HepG2 (cell line): ENCODE data around the gene CCDC38. TPM values are rescaled to one million over a fixed set of nuclear protein-coding genes. Genes with fewer than 3 reads are reported as not detected.

Experiments
- ATAC-seq: fragments of 200-7000 bp; cut with Tn5 transposase; 3 replicates; pipeline ENCODE4 v1.9.1; 2020; ENCODE audit warnings: mild to moderate bottlenecking, moderate library complexity
- BruUV-seq: library from RNA; stranded (reverse); fragments of 400-500 nt; replicated peaks from 2 replicates; lab custom pipeline; 2021; lab: Mats Ljungman, UMichigan
- CTCF ChIA-PET: fragments of 300-600 bp; formaldehyde crosslinking; extraction: SDS; loops from one replicate; lab custom pipeline; 2021; ENCODE audit warnings: low total read pairs, inconsistent platforms, low intra/inter-chr PET ratio; lab: Yijun Ruan, JAX
- POLR2A ChIA-PET: fragments of 350-600 bp; sonication (Branson Sonifier 250); formaldehyde crosslinking; loops from one replicate; lab custom pipeline; 2020; ENCODE audit warnings: antibody characterized with exemption, inconsistent platforms; lab: Yijun Ruan, JAX
- DNase-seq: peaks from one replicate; pipeline ENCODE4 v3.0.0-alpha.2; 2015; ENCODE audit warnings: low spot score
- FAIRE-seq: peaks from 3 replicates; lab custom pipeline; 2011; peaks lifted over from hg19 to GRCh38; lab: Jason Lieb, UNC
- H2AFZ ChIP-seq: one replicate; pipeline ENCODE4 v1.6.1; 2011; ENCODE audit warnings: low read length, inconsistent platforms
- H3K27ac ChIP-seq: fragments of 300-600 bp; 3 replicates; pipeline ENCODE4 v1.8.0; 2011; ENCODE audit warnings: mixed run types, mild to moderate bottlenecking, mixed read lengths, low read length, inconsistent platforms; ENCODE audit not compliant: insufficient read depth; ENCODE audit errors: extremely low read length
- H3K27me3 ChIP-seq, 2 experiments: fragments of 200-600 bp in 1 of 2; 2 replicates in 1 of 2; 3 replicates in 1 of 2; pipeline versions ENCODE4 v1.6.0 to v1.8.0; 2011; ENCODE audit warnings: low read length in 2 of 2, mild to moderate bottlenecking in 2 of 2, moderate library complexity in 2 of 2, inconsistent platforms in 1 of 2; ENCODE audit not compliant: insufficient read depth in 2 of 2, control insufficient read depth in 1 of 2
- H3K36me3 ChIP-seq, 2 experiments: fragments of 200-600 bp in 1 of 2; replicated peaks in 1 of 2; 2 replicates in 1 of 2; 3 replicates in 1 of 2; pipeline versions ENCODE4 v1.5.1 to v1.8.0; 2011; ENCODE audit warnings: low read length in 2 of 2, inconsistent platforms in 1 of 2; ENCODE audit not compliant: insufficient read depth in 2 of 2, control insufficient read depth in 1 of 2
- H3K4me1 ChIP-seq: 2 replicates; pipeline ENCODE4 v1.5.1; 2012; ENCODE audit warnings: low read length, inconsistent platforms; ENCODE audit not compliant: insufficient read depth
- H3K4me2 ChIP-seq: 2 replicates; pipeline ENCODE4 v1.6.0; 2011; ENCODE audit warnings: low read depth, low read length, inconsistent platforms
- H3K4me3 ChIP-seq, 3 experiments: fragments of 200-600 bp in 1 of 3; sonication (generic), shearing (Covaris generic) in 1 of 3; replicated peaks in 1 of 3; 2 replicates each; pipeline ENCODE4 v1.5.1; 2011 to 2016; ENCODE audit warnings: low read length in 3 of 3, inconsistent platforms in 2 of 3, low read depth in 2 of 3, mild to moderate bottlenecking in 2 of 3, control low read depth in 1 of 3, mixed read lengths in 1 of 3; ENCODE audit not compliant: insufficient read depth in 1 of 3
- H3K79me2 ChIP-seq: one replicate; pipeline ENCODE4 v1.6.1; 2011; ENCODE audit warnings: low read length, inconsistent platforms; ENCODE audit not compliant: insufficient read depth
- H3K9ac ChIP-seq: 2 replicates; pipeline ENCODE4 v1.6.0; 2011; ENCODE audit warnings: mild to moderate bottlenecking, low read depth, low read length, inconsistent platforms; ENCODE audit not compliant: insufficient read depth
- H3K9me3 ChIP-seq: 2 replicates; pipeline ENCODE4 v1.5.1; 2012; ENCODE audit warnings: mild to moderate bottlenecking, low read length
- H4K20me1 ChIP-seq: 2 replicates; pipeline ENCODE4 v1.6.0; 2011; ENCODE audit warnings: inconsistent platforms, mild to moderate bottlenecking, low read length, moderate library complexity; ENCODE audit not compliant: insufficient read depth
- ATF7 ChIP-seq, 2 experiments: fragments of 450-650 bp in 1 of 2; sonication (generic) in 1 of 2; formaldehyde crosslinking in 1 of 2; IDR thresholded peaks; 2 replicates each; pipeline versions ENCODE4 v1.4.0 to v1.6.1; 2016 to 2020; ENCODE audit warnings: antibody characterized with exemption in 1 of 2, mild to moderate bottlenecking in 1 of 2, missing genetic modification reagents in 1 of 2
- ATF7-NPFF ChIP-seq: sonication (generic); formaldehyde crosslinking; IDR thresholded peaks from 2 replicates; pipeline ENCODE4 v1.8.1; 2023; ENCODE audit warnings: mild to moderate bottlenecking, low read depth, missing genetic modification reagents, moderate library complexity
- CREB1 ChIP-seq, 2 experiments: fragments of 450-650 bp in 1 of 2; IDR thresholded peaks; 2 replicates each; pipeline ENCODE4 v1.6.1; 2016 to 2017; ENCODE audit warnings: control low read depth in 1 of 2, mild to moderate bottlenecking in 1 of 2, missing compliant biosample characterization in 1 of 2, missing genetic modification characterization in 1 of 2
- SMYD3 ChIP-seq: sonication (generic); formaldehyde crosslinking; IDR thresholded peaks from 2 replicates; pipeline ENCODE4 v1.8.1; 2023; ENCODE audit warnings: mild to moderate bottlenecking, missing genetic modification reagents
- ZIK1 ChIP-seq: sonication (generic); formaldehyde crosslinking; IDR thresholded peaks from 2 replicates; pipeline ENCODE4 v1.5.0; 2020; ENCODE audit warnings: mild to moderate bottlenecking, low read depth, missing genetic modification reagents, borderline replicate concordance
- ZNF44 ChIP-seq: sonication (generic); formaldehyde crosslinking; IDR thresholded peaks from 2 replicates; pipeline ENCODE4 v1.5.1; 2020; ENCODE audit warnings: mild to moderate bottlenecking, missing genetic modification reagents
- ZNF501 ChIP-seq: sonication (generic); formaldehyde crosslinking; IDR thresholded peaks from 2 replicates; pipeline ENCODE4 v1.5.1; 2020; ENCODE audit warnings: mild to moderate bottlenecking, moderate library complexity, missing genetic modification reagents
- ZNF607 ChIP-seq: sonication (generic); formaldehyde crosslinking; IDR thresholded peaks from 2 replicates; pipeline ENCODE4 v1.5.1; 2020; ENCODE audit warnings: missing genetic modification reagents, mild to moderate bottlenecking, borderline replicate concordance
- WGBS: methylation state at CpG from one replicate; pipeline ENCODE4 v1.1.6; 2017; ENCODE audit warnings: low lambda C conversion rate; 5-methylcytosine and 5-hydroxymethylcytosine counted together
- in situ Hi-C: cut with HindIII; loops from 2 replicates; pipeline ENCODE4 v1.10.0; 2017; ENCODE audit warnings: low pct_unique_long_range_greater_than_20kb; ENCODE audit not compliant: extremely low pct_ligation_motif_present
- intact Hi-C: fragments of 100-400 bp; cut with micrococcal nuclease; formaldehyde crosslinking; loops from one replicate; pipeline ENCODE4 v1.10.0; 2022; ENCODE audit not compliant: unreplicated experiment
- polyA plus RNA-seq, 8 experiments: library from polyadenylated mRNA; depleted of rRNA in 3 of 8; stranded (reverse) in 7 of 8; unstranded in 1 of 8; fragments of >200 nt; fragmentation: Illumina TruSeq in 4 of 8; extraction: Trizol in 4 of 8; gene quantifications; 2 replicates each; pipeline versions ENCODE4 v1.2.1 to v1.2.3, GENCODE V29; 2011 to 2016; ENCODE audit warnings: low read depth in 4 of 8, missing spikeins in 1 of 8, mixed read lengths in 1 of 8; ENCODE audit not compliant: insufficient read depth in 1 of 8
- total RNA-seq, 5 experiments: library from RNA; depleted of rRNA; stranded (reverse); fragments of >200 nt; fragmentation: Illumina TruSeq; extraction: Trizol; gene quantifications; 2 replicates each; pipeline ENCODE4 v1.2.3, GENCODE V29; 2016; ENCODE audit warnings: low read depth in 1 of 5
- TF ChIP-seq, protein P1 (sequence below): sonication (generic); formaldehyde crosslinking; IDR thresholded peaks from 2 replicates; pipeline ENCODE4 v1.9.0; 2021; ENCODE audit warnings: missing genetic modification reagents, borderline replicate concordance

Gene CCDC38
- total and polyA plus RNA-seq, 2 of the 13 experiments (the other 11 are each of a cell fraction or from before 2014, with no cell fraction given): 0.24 to 0.32 TPM

DNA sequence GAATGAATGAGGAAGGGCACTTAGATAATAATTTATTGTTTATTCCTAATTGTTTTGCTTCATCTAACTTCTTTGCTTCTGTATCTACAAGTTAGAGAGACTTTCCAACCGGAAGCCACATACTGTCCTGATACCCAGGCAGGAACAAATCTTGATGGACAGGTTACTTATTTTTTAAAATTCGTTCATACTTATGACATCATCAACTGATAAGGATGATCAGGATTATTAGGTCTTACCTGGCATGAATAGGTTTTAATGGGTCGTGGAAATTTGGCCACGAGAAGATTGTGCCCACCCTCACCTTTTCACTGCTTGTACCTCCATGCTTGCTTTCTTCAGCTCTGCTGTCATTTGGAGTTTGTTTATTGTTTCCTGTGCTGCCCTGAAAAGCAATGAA lies 44.3 kb downstream of the CCDC38 start:
- Histone ChIP-seq H3K4me3 (no peak overlapping the region), H3K9ac (no peak overlapping the region), H3K9me3 (peaks cover under 1% of the 10 kb centered on the region; the same call in 1 of the 2 replicates), H3K4me2 (no peak overlapping the region), H4K20me1 (no peaks in the 10 kb centered on the region), H3K36me3 (no peaks in the 10 kb centered on the region), H3K27me3 (no peaks in the 10 kb centered on the region; a peak in 1 of 5 replicates), H3K4me1 (no peaks in the 10 kb centered on the region), H3K79me2 (no peaks in the 10 kb centered on the region), H2AFZ (no peak overlapping the region), H3K27ac (no peak overlapping the region)
- no peak for ATAC-seq
- FAIRE-seq: no peak
- TF ChIP-seq ZNF607 (CRISPR knock-in tag) (no peak), ATF7-NPFF (CRISPR knock-in tag) (no peak), ATF7 (IDR thresholded peaks at IDR 0.05) (peak; percentile 92), ATF7 (CRISPR knock-in tag; IDR thresholded peaks at IDR 0.05) (no peak), ZIK1 (no peak), SMYD3 (CRISPR knock-in tag) (no peak), ZNF44 (no peak), CREB1 (IDR thresholded peaks at IDR 0.05) (peak; percentile 71), CREB1 (CRISPR knock-in tag; IDR thresholded peaks at IDR 0.05) (no peak), ZNF501 (no peak)
- TF ChIP-seq, protein P1, sequence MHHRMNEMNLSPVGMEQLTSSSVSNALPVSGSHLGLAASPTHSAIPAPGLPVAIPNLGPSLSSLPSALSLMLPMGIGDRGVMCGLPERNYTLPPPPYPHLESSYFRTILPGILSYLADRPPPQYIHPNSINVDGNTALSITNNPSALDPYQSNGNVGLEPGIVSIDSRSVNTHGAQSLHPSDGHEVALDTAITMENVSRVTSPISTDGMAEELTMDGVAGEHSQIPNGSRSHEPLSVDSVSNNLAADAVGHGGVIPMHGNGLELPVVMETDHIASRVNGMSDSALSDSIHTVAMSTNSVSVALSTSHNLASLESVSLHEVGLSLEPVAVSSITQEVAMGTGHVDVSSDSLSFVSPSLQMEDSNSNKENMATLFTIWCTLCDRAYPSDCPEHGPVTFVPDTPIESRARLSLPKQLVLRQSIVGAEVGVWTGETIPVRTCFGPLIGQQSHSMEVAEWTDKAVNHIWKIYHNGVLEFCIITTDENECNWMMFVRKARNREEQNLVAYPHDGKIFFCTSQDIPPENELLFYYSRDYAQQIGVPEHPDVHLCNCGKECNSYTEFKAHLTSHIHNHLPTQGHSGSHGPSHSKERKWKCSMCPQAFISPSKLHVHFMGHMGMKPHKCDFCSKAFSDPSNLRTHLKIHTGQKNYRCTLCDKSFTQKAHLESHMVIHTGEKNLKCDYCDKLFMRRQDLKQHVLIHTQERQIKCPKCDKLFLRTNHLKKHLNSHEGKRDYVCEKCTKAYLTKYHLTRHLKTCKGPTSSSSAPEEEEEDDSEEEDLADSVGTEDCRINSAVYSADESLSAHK (CRISPR knock-in tag): no peak
- ChIA-PET CTCF (no interaction called here), POLR2A (no interaction called here)
- in situ Hi-C loops (no loop called here), intact Hi-C loops (no loop called here)
- BruUV-seq: no TSS peak
- DNase-seq: no peak
- 12% methylated on average over 4 of the region's 4 CpGs for WGBS
